HCT116 (cell line): ENCODE data around the gene ZBTB7C. TPM values are rescaled to one million over a fixed set of nuclear protein-coding genes. Genes with fewer than 3 reads are reported as not detected.

Source experiments
- ATAC-seq: fragments of 200-7000 bp; cut with Tn5 transposase; 2 replicates; pipeline ENCODE4 v1.9.1; 2020; ENCODE audit warnings: mild to moderate bottlenecking, moderate library complexity
- BruUV-seq: library from RNA; stranded (reverse); fragments of 400-500 nt; replicated peaks from 2 replicates; lab custom pipeline; 2021; lab: Mats Ljungman, UMichigan
- CTCF ChIA-PET: fragments of 300-600 bp; sonication (Branson Sonifier 250); formaldehyde crosslinking; loops from one replicate; lab custom pipeline; 2021; ENCODE audit warnings: antibody characterized with exemption; lab: Charles Lee
- POLR2A ChIA-PET: fragments of 300-600, 350-600 bp; sonication (Branson Sonifier 250); formaldehyde crosslinking; loops from one replicate; lab custom pipeline; 2021; ENCODE audit warnings: antibody characterized with exemption; lab: Charles Lee
- RAD21 ChIA-PET, 2 experiments: fragments of 300-600 bp; sonication (Branson Sonifier 250); formaldehyde crosslinking; loops; one replicate each; lab custom pipeline; 2023; ENCODE audit warnings: low total read pairs in 2 of 2; ENCODE audit not compliant: uncharacterized antibody in 2 of 2, unreplicated experiment in 2 of 2, low non-redundant PET in 1 of 2; lab: Charles Lee
- DNase-seq: peaks from one replicate; pipeline ENCODE4 v3.0.0-alpha.2; 2010; ENCODE audit warnings: low read depth, low spot score
- H2AFZ ChIP-seq: fragments of 200-600 bp; shearing (Covaris generic), sonication (generic); 2 replicates; pipeline ENCODE4 v1.6.1; 2017; ENCODE audit warnings: low read depth, mixed run types, mixed read lengths, antibody characterized with exemption, low read length; ENCODE audit not compliant: poor library complexity, severe bottlenecking
- H3K27ac ChIP-seq: 2 replicates; pipeline ENCODE4 v1.5.1; 2012; ENCODE audit warnings: low read depth, low read length
- H3K27me3 ChIP-seq: fragments of 200-600 bp; sonication (generic); 2 replicates; pipeline ENCODE4 v1.6.1; 2016; ENCODE audit warnings: mixed run types, low read length, mixed read lengths; ENCODE audit not compliant: insufficient read depth
- H3K36me3 ChIP-seq, 2 experiments: fragments of 200-500 bp in 1 of 2; fragments of 200-600 bp in 1 of 2; sonication (Bioruptor generic) in 1 of 2; sonication (generic) in 1 of 2; 2 replicates each; pipeline versions ENCODE4 v1.5.1 to v1.6.1; 2014 to 2016; ENCODE audit warnings: low read length in 2 of 2, inconsistent platforms in 1 of 2, mixed read lengths in 1 of 2, mixed run types in 1 of 2; ENCODE audit not compliant: insufficient read depth in 2 of 2, control insufficient read depth in 1 of 2
- H3K4me1 ChIP-seq, 2 experiments: fragments of 200-600 bp in 1 of 2; sonication (generic) in 1 of 2; 2 replicates each; pipeline versions ENCODE4 v1.5.1 to v1.6.1; 2012 to 2017; ENCODE audit warnings: low read length in 2 of 2, inconsistent platforms in 1 of 2, mild to moderate bottlenecking in 1 of 2, mixed read lengths in 1 of 2, mixed run types in 1 of 2, moderate library complexity in 1 of 2; ENCODE audit not compliant: insufficient read depth in 2 of 2, control insufficient read depth in 1 of 2
- H3K4me2 ChIP-seq: fragments of 200-600 bp; sonication (generic); 2 replicates; pipeline ENCODE4 v1.6.1; 2017; ENCODE audit warnings: mixed run types, low read length, mixed read lengths
- H3K4me3 ChIP-seq, 2 experiments: fragments of 200-600 bp in 1 of 2; sonication (generic) in 1 of 2; replicated peaks in 1 of 2; 2 replicates each; pipeline ENCODE4 v1.5.1; 2011 to 2016; ENCODE audit warnings: low read length in 2 of 2, control low read depth in 1 of 2, low read depth in 1 of 2, mild to moderate bottlenecking in 1 of 2, mixed read lengths in 1 of 2, mixed run types in 1 of 2
- H3K79me2 ChIP-seq: fragments of 200-600 bp; sonication (generic); 2 replicates; pipeline ENCODE4 v1.6.1; 2017; ENCODE audit warnings: mild to moderate bottlenecking, mixed run types, low read length, moderate library complexity, mixed read lengths; ENCODE audit not compliant: insufficient read depth
- H3K9ac ChIP-seq: fragments of 200-600 bp; sonication (generic); 2 replicates; pipeline ENCODE4 v1.6.1; 2016; ENCODE audit warnings: low read length, mixed read lengths
- H3K9me2 ChIP-seq: fragments of 200-600 bp; sonication (generic), shearing (Covaris generic); 2 replicates; pipeline ENCODE4 v1.6.1; 2017; ENCODE audit warnings: mixed run types, mild to moderate bottlenecking, moderate library complexity; ENCODE audit not compliant: insufficient read depth
- H3K9me3 ChIP-seq, 2 experiments: fragments of 200-500 bp in 1 of 2; fragments of 200-600 bp in 1 of 2; sonication (Bioruptor generic) in 1 of 2; sonication (generic) in 1 of 2; 2 replicates each; pipeline ENCODE4 v1.6.1; 2014 to 2017; ENCODE audit warnings: low read length in 2 of 2, mixed read lengths in 2 of 2, inconsistent platforms in 1 of 2, low read depth in 1 of 2, mild to moderate bottlenecking in 1 of 2, mixed run types in 1 of 2, moderate library complexity in 1 of 2; ENCODE audit not compliant: control insufficient read depth in 1 of 2, insufficient read depth in 1 of 2
- H4K20me1 ChIP-seq: fragments of 200-600 bp; sonication (generic), shearing (Covaris generic); 2 replicates; pipeline ENCODE4 v1.6.1; 2017; ENCODE audit warnings: mixed run types, mild to moderate bottlenecking, moderate library complexity; ENCODE audit not compliant: insufficient read depth
- EGR1 ChIP-seq: IDR thresholded peaks from 2 replicates; pipeline ENCODE4 v1.6.1; 2012; ENCODE audit warnings: low read depth
- EZH2phosphoT487 ChIP-seq: fragments of 200-600 bp; IDR thresholded peaks from 2 replicates; pipeline ENCODE4 v1.6.1; 2018; ENCODE audit warnings: antibody characterized with exemption, borderline replicate concordance
- FOSL1 ChIP-seq: IDR thresholded peaks from 2 replicates; pipeline ENCODE4 v1.6.1; 2012; ENCODE audit warnings: low read depth
- JUND ChIP-seq: IDR thresholded peaks from 2 replicates; pipeline ENCODE4 v1.6.1; 2012
- POLR2A ChIP-seq: IDR thresholded peaks from 2 replicates; pipeline ENCODE4 v1.7.0; 2011; ENCODE audit warnings: borderline replicate concordance; ENCODE audit not compliant: insufficient read depth, insufficient read length; ENCODE audit errors: extremely low read depth
- POLR2AphosphoS5 ChIP-seq: IDR thresholded peaks from 2 replicates; pipeline ENCODE4 v1.6.1; 2011; ENCODE audit warnings: mild to moderate bottlenecking, low read depth, low read length, moderate library complexity
- RAD21 ChIP-seq: IDR thresholded peaks from 2 replicates; pipeline ENCODE4 v1.6.1; 2012; ENCODE audit warnings: low read depth, mild to moderate bottlenecking
- SIN3A ChIP-seq: IDR thresholded peaks from 2 replicates; pipeline ENCODE4 v1.6.1; 2012; ENCODE audit warnings: low read depth
- SRF ChIP-seq: IDR thresholded peaks from 2 replicates; pipeline ENCODE4 v1.6.1; 2012; ENCODE audit warnings: low read depth
- TCF7L2 ChIP-seq: IDR thresholded peaks from 2 replicates; pipeline ENCODE4 v1.7.0; 2011; ENCODE audit warnings: borderline replicate concordance, inconsistent platforms; ENCODE audit not compliant: insufficient read depth, insufficient read length; ENCODE audit errors: extremely low read depth
- YY1 ChIP-seq: IDR thresholded peaks from 2 replicates; pipeline ENCODE4 v1.6.1; 2011; ENCODE audit warnings: low read length, low read depth, moderate library complexity, mild to moderate bottlenecking; ENCODE audit not compliant: insufficient replicate concordance; ENCODE audit errors: extremely low read depth
- ZFX ChIP-seq: fragments of 450-650 bp; IDR thresholded peaks from 2 replicates; pipeline ENCODE4 v1.6.1; 2017
- intact Hi-C: fragments of 100-400 bp; cut with micrococcal nuclease; formaldehyde crosslinking; loops from 2 replicates; pipeline ENCODE4 v1.10.0; 2022
- total RNA-seq: library from RNA; stranded (reverse); gene quantifications from one replicate; pipeline ENCODE4 v1.2.1, GENCODE V29; 2021; ENCODE audit not compliant: unreplicated experiment
- TF ChIP-seq, protein P1 (sequence below): IDR thresholded peaks from 2 replicates; pipeline ENCODE4 v1.6.1; 2012
- TF ChIP-seq, protein P2 (sequence below), 3 experiments: fragments of 200-600 bp in 1 of 3; sonication (generic) in 1 of 3; IDR thresholded peaks in 2 of 3; conservative IDR thresholded peaks in 1 of 3; 2 replicates each; pipeline ENCODE4 v1.5.1; 2012 to 2017; ENCODE audit warnings: low read depth in 2 of 3, low read length in 2 of 3, antibody characterized with exemption in 1 of 3, borderline replicate concordance in 1 of 3, control low read depth in 1 of 3, mild to moderate bottlenecking in 1 of 3, mixed read lengths in 1 of 3, mixed run types in 1 of 3, moderate library complexity in 1 of 3; ENCODE audit not compliant: insufficient read depth in 1 of 3
- TF ChIP-seq, protein P3 (sequence below): IDR thresholded peaks from 2 replicates; pipeline ENCODE4 v1.6.1; 2012; ENCODE audit warnings: low read depth

Gene ZBTB7C
- total RNA-seq, 1 experiment from 2014 or later: 0.37 TPM

DNA sequence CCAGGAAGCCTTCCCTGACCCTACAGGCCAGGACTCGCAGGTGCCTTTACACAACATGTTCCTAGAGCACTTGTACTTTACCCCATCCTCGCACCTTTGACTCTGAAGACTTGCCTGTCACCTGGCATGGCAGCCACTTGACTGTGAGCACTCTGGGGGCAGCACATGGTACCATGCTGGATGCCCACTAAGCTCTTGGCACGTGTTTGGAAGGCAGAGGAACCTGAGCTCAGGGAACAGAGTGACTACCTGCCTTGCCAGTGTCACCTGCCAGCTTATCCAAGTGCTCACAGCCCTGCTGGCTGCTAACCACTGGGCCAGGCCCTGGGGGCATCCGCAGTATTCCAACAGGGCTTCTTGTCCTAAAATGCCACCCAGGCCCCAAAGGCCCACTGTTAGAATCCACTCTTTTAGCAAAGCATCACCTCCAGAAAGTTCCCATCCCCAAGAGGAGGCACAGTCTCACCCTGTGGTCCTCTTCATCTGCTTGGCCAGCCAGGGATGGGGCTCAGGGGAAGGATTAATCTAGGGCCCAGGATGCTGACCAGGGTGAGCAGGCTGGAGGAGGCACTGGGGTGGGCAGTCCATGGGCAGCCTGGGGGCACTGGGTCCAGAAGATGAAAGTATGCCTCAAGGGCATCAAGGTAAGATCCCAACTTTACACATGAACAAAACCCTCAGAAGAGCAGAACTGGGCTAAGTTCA lies 57.0 kb downstream of the ZBTB7C start:
- DNase-seq (no peak), ATAC-seq (no peak)
- POLR2A ChIA-PET: no interaction called here
- Histone ChIP-seq H3K36me3 (no peaks in the 10 kb centered on the region), H3K9ac (no peak overlapping the region), H3K4me2 (no peak overlapping the region), H3K27ac (no peak overlapping the region), H3K9me3 (no peaks in the 10 kb centered on the region), H3K4me3 (no peak overlapping the region), H2AFZ (no peak overlapping the region), H3K27me3 (no peaks in the 10 kb centered on the region), H3K4me1 (no peaks in the 10 kb centered on the region), H3K9me2 (no peaks in the 10 kb centered on the region), H4K20me1 (no peaks in the 10 kb centered on the region), H3K79me2 (no peaks in the 10 kb centered on the region)
- RAD21 ChIA-PET: no interaction called here
- CTCF ChIA-PET: no interaction called here
- intact Hi-C loops: no loop called here
- TF ChIP-seq JUND: no peak
- no peak for TF ChIP-seq EGR1
- TF ChIP-seq, protein P1, sequence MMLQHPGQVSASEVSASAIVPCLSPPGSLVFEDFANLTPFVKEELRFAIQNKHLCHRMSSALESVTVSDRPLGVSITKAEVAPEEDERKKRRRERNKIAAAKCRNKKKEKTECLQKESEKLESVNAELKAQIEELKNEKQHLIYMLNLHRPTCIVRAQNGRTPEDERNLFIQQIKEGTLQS: no peak
- no peak for TF ChIP-seq ZFX
- no peak for TF ChIP-seq RAD21
- no peak for TF ChIP-seq POLR2A
- TF ChIP-seq SRF: no peak
- TF ChIP-seq TCF7L2: no peak
- no peak for TF ChIP-seq YY1
- TF ChIP-seq, protein P2, sequence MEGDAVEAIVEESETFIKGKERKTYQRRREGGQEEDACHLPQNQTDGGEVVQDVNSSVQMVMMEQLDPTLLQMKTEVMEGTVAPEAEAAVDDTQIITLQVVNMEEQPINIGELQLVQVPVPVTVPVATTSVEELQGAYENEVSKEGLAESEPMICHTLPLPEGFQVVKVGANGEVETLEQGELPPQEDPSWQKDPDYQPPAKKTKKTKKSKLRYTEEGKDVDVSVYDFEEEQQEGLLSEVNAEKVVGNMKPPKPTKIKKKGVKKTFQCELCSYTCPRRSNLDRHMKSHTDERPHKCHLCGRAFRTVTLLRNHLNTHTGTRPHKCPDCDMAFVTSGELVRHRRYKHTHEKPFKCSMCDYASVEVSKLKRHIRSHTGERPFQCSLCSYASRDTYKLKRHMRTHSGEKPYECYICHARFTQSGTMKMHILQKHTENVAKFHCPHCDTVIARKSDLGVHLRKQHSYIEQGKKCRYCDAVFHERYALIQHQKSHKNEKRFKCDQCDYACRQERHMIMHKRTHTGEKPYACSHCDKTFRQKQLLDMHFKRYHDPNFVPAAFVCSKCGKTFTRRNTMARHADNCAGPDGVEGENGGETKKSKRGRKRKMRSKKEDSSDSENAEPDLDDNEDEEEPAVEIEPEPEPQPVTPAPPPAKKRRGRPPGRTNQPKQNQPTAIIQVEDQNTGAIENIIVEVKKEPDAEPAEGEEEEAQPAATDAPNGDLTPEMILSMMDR (IDR thresholded peaks at IDR 0.05 in 2 of 3, conservative IDR thresholded peaks at IDR 0.05 in 1 of 3; ENCODE audit: borderline replicate concordance in 1 of 3, insufficient read depth in 1 of 3, low read depth in 2 of 3, low read length in 2 of 3): no peak
- TF ChIP-seq FOSL1: no peak
- TF ChIP-seq SIN3A: no peak
- TF ChIP-seq POLR2AphosphoS5: no peak
- TF ChIP-seq EZH2phosphoT487: no peak
- TF ChIP-seq, protein P3, sequence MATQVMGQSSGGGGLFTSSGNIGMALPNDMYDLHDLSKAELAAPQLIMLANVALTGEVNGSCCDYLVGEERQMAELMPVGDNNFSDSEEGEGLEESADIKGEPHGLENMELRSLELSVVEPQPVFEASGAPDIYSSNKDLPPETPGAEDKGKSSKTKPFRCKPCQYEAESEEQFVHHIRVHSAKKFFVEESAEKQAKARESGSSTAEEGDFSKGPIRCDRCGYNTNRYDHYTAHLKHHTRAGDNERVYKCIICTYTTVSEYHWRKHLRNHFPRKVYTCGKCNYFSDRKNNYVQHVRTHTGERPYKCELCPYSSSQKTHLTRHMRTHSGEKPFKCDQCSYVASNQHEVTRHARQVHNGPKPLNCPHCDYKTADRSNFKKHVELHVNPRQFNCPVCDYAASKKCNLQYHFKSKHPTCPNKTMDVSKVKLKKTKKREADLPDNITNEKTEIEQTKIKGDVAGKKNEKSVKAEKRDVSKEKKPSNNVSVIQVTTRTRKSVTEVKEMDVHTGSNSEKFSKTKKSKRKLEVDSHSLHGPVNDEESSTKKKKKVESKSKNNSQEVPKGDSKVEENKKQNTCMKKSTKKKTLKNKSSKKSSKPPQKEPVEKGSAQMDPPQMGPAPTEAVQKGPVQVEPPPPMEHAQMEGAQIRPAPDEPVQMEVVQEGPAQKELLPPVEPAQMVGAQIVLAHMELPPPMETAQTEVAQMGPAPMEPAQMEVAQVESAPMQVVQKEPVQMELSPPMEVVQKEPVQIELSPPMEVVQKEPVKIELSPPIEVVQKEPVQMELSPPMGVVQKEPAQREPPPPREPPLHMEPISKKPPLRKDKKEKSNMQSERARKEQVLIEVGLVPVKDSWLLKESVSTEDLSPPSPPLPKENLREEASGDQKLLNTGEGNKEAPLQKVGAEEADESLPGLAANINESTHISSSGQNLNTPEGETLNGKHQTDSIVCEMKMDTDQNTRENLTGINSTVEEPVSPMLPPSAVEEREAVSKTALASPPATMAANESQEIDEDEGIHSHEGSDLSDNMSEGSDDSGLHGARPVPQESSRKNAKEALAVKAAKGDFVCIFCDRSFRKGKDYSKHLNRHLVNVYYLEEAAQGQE: no peak
- BruUV-seq: no TSS peak
